ENCODE measurements around the gene CLDN10. TPM values are rescaled to one million over a fixed set of nuclear protein-coding genes. Genes with fewer than 3 reads are reported as not detected.

Gene CLDN10
- total and polyA plus RNA-seq, 2 experiments from 2014 or later = 0.83 to 2.4 TPM

DNA sequence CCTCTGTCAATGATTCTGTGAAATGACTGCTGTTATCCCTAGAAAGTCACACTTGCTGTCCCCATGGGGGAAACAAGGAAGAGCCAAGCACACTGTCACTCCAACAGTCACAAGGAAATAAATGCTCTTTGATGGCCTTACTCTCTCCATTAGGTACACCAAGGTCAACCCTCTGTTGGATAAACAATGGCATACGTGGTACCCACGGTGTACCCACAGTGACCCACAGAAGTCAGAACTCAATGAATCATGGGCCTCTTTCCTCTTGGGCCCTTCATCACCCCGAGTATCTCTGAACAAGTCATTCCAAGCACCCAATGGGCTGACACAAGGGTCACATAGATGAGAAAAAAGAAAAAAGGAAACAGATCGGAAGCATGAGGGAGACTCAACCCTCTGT, 76.6 kb downstream of the CLDN10 start:
- Histone ChIP-seq H4K20me1 (ENCODE audit: insufficient read depth, poor library complexity, severe bottlenecking) (no peaks in the 10 kb centered on the region), H3K4me1 (ENCODE audit: insufficient read depth) (no peaks in the 10 kb centered on the region), H3K9me2 (replicated peaks; ENCODE audit: insufficient read depth) (no peaks in the 10 kb centered on the region), H3K9me3 (ENCODE audit: low read depth) (no peaks in the 10 kb centered on the region), H3K27me3 (no peaks in the 10 kb centered on the region), H3K4me2 (no peak overlapping the region), H3K79me2 (no peaks in the 10 kb centered on the region), H2AFZ (no peak overlapping the region), H3K4me3 (no peak overlapping the region), H3K27ac (no peak overlapping the region), H3K36me3 (replicated peaks; ENCODE audit: insufficient read depth, low read depth) (no peaks in the 10 kb centered on the region)
- no peak for TF ChIP-seq EZH2 (IDR thresholded peaks at IDR 0.05; ENCODE audit: borderline replicate concordance)
- TF ChIP-seq EZH2phosphoT487 (IDR thresholded peaks at IDR 0.05; ENCODE audit: low read depth, severe bottlenecking, unreplicated experiment) = no peak
- TF ChIP-seq, protein P1, sequence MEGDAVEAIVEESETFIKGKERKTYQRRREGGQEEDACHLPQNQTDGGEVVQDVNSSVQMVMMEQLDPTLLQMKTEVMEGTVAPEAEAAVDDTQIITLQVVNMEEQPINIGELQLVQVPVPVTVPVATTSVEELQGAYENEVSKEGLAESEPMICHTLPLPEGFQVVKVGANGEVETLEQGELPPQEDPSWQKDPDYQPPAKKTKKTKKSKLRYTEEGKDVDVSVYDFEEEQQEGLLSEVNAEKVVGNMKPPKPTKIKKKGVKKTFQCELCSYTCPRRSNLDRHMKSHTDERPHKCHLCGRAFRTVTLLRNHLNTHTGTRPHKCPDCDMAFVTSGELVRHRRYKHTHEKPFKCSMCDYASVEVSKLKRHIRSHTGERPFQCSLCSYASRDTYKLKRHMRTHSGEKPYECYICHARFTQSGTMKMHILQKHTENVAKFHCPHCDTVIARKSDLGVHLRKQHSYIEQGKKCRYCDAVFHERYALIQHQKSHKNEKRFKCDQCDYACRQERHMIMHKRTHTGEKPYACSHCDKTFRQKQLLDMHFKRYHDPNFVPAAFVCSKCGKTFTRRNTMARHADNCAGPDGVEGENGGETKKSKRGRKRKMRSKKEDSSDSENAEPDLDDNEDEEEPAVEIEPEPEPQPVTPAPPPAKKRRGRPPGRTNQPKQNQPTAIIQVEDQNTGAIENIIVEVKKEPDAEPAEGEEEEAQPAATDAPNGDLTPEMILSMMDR (IDR thresholded peaks at IDR 0.05; ENCODE audit: poor library complexity) = no peak
- no peak for DNase-seq (ENCODE audit: low spot score)
- 88% methylated on average over 4 of the region's 4 CpGs for WGBS (ENCODE audit: low lambda C conversion rate, missing lambda C conversion rate)

Other genes with a start within 250 kb of the CLDN10 start
- gene DZIP1, start 92.0 kb downstream of the CLDN10 start, total RNA-seq = 17.2 and 23.2 TPM in 2 replicates
- gene DZIP1, start 92.0 kb downstream of the CLDN10 start, polyA plus RNA-seq = 4.2 and 7.2 TPM in 2 replicates
- 80.7 and 91.4 TPM in 2 replicates for gene DNAJC3, start 124.4 kb downstream of the CLDN10 start, total RNA-seq
- gene DNAJC3, start 124.4 kb downstream of the CLDN10 start, polyA plus RNA-seq = 27.1 and 30.2 TPM in 2 replicates